ENCODE measurements around the gene ATP6V0B.

GRCh38 chr1:43969746-43970466 is 4.9 kb upstream of the ATP6V0B start, which contains the start of gene DPH2:
- peak; percentile 62; the same call in 1 of the 2 replicates for TF ChIP-seq POLR2AphosphoS5 (IDR thresholded peaks at IDR 0.05; ENCODE audit: low read depth, low read length)
- peak; percentile 64 for TF ChIP-seq POLR2A (IDR thresholded peaks at IDR 0.05; ENCODE audit: low read depth, low read length)
- TF ChIP-seq TAF1 (IDR thresholded peaks at IDR 0.05; ENCODE audit: low read depth, low read length): peak; percentile 53; the same call in 1 of the 2 replicates
- no peak for TF ChIP-seq POU2F2 (IDR thresholded peaks at IDR 0.05; ENCODE audit: low read depth, low read length)
- no peak for TF ChIP-seq SPI1 (IDR thresholded peaks at IDR 0.05; ENCODE audit: low read depth, low read length)
- TF ChIP-seq PAX5 (IDR thresholded peaks at IDR 0.05; ENCODE audit: insufficient read depth, low read length, severe bottlenecking): no peak
